ENCODE measurements around the gene PITRM1. TPM values are rescaled to one million over a fixed set of nuclear protein-coding genes. Genes with fewer than 3 reads are reported as not detected.

The PITRM1 gene
- polyA plus RNA-seq, 1 donor (not counting 4 experiments of a cell fraction or from before 2014, with no cell fraction given) = 47.2 TPM

GRCh38 chr10:3207351-3207750 is 34.8 kb upstream of the PITRM1 start:
- Histone ChIP-seq H3K27ac (ENCODE audit: control insufficient read depth, insufficient read depth, low read length) (no peak overlapping the region), H4K20me1 (ENCODE audit: control insufficient read depth, extremely low read depth, insufficient read depth, low read length) (no peaks in the 10 kb centered on the region), H3K4me1 (ENCODE audit: control insufficient read depth, extremely low read depth, insufficient read depth, low read length) (no peaks in the 10 kb centered on the region), H3K9me3 (ENCODE audit: control insufficient read depth, low read depth, low read length) (no peaks in the 10 kb centered on the region), H3K9me1 (ENCODE audit: control insufficient read depth, extremely low read depth, insufficient read depth, low read length) (no peaks in the 10 kb centered on the region), H3K36me3 (ENCODE audit: control insufficient read depth in 2 of 2, extremely low read depth in 1 of 2, insufficient read depth in 2 of 2, low read length in 2 of 2) (no peaks in the 10 kb centered on the region), H3K27me3 (ENCODE audit: control insufficient read depth, extremely low read depth, insufficient read depth, low read length) (no peaks in the 10 kb centered on the region), H2AFZ (ENCODE audit: control insufficient read depth, low read length) (no peak overlapping the region), H3K9ac (ENCODE audit: control insufficient read depth, extremely low read depth, insufficient read depth, low read length) (no peak overlapping the region), H3K79me2 (ENCODE audit: control insufficient read depth, insufficient read depth, low read length) (no peaks in the 10 kb centered on the region), H3K4me2 (ENCODE audit: control insufficient read depth, extremely low read depth, insufficient read depth, low read depth, low read length) (no peak overlapping the region), H3K4me3 (ENCODE audit: control insufficient read depth in 2 of 3, extremely low read depth in 1 of 3, insufficient read depth in 2 of 3, low read depth in 1 of 3, low read length in 3 of 3) (no peak overlapping the region)
- DNase-seq (ENCODE audit: low read depth, low spot score) (no peak), FAIRE-seq (no peak)
- TF ChIP-seq CTCF (optimal IDR thresholded peaks at IDR 0.05 in 1 of 3, IDR thresholded peaks at IDR 0.05 in 1 of 3, conservative IDR thresholded peaks at IDR 0.05 in 1 of 3; ENCODE audit: extremely low read depth in 1 of 3, insufficient read depth in 2 of 3, low read length in 3 of 3) = no peak
- no peak for TF ChIP-seq EZH2 (IDR thresholded peaks at IDR 0.05; ENCODE audit: low read length)
- dilution Hi-C loops (cut with MboI; ENCODE audit: extremely low pct_ligation_motif_present, low sequenced_read_pairs) = no loop called here

GRCh38 chr10:3206511-3207157 is 34.1 kb upstream of the PITRM1 start:
- H3K9me1 ChIP-seq (ENCODE audit: control insufficient read depth, extremely low read depth, insufficient read depth, low read length) = no peaks in the 10 kb centered on the region
- no peaks in the 10 kb centered on the region for H3K36me3 ChIP-seq (ENCODE audit: control insufficient read depth in 2 of 2, extremely low read depth in 1 of 2, insufficient read depth in 2 of 2, low read length in 2 of 2)
- H3K9me3 ChIP-seq (ENCODE audit: control insufficient read depth, low read depth, low read length) = no peaks in the 10 kb centered on the region
- no peaks in the 10 kb centered on the region for H3K4me1 ChIP-seq (ENCODE audit: control insufficient read depth, extremely low read depth, insufficient read depth, low read length)
- DNase-seq (ENCODE audit: low read depth, low spot score) (no peak), FAIRE-seq (no peak)
- no peak overlapping the region for H3K4me2 ChIP-seq (ENCODE audit: control insufficient read depth, extremely low read depth, insufficient read depth, low read depth, low read length)
- no peaks in the 10 kb centered on the region for H3K79me2 ChIP-seq (ENCODE audit: control insufficient read depth, insufficient read depth, low read length)
- no peak overlapping the region for H2AFZ ChIP-seq (ENCODE audit: control insufficient read depth, low read length)
- H3K4me3 ChIP-seq (ENCODE audit: control insufficient read depth in 2 of 3, extremely low read depth in 1 of 3, insufficient read depth in 2 of 3, low read depth in 1 of 3, low read length in 3 of 3) = no peak overlapping the region
- no peaks in the 10 kb centered on the region for H4K20me1 ChIP-seq (ENCODE audit: control insufficient read depth, extremely low read depth, insufficient read depth, low read length)
- no peak overlapping the region for H3K9ac ChIP-seq (ENCODE audit: control insufficient read depth, extremely low read depth, insufficient read depth, low read length)
- H3K27ac ChIP-seq (ENCODE audit: control insufficient read depth, insufficient read depth, low read length) = no peak overlapping the region
- no peaks in the 10 kb centered on the region for H3K27me3 ChIP-seq (ENCODE audit: control insufficient read depth, extremely low read depth, insufficient read depth, low read length)
- TF ChIP-seq EZH2 (IDR thresholded peaks at IDR 0.05; ENCODE audit: low read length) (no peak), CTCF (optimal IDR thresholded peaks at IDR 0.05 in 1 of 3, IDR thresholded peaks at IDR 0.05 in 1 of 3, conservative IDR thresholded peaks at IDR 0.05 in 1 of 3; ENCODE audit: extremely low read depth in 1 of 3, insufficient read depth in 2 of 3, low read length in 3 of 3) (no peak)
- dilution Hi-C loops (cut with MboI; ENCODE audit: extremely low pct_ligation_motif_present, low sequenced_read_pairs) = no loop called here

Data from keratinocyte (primary cell).